ENCODE data around the gene PTPN3.
A peak's percentile ranks its signal among the peaks of the same experiment; 100 is the strongest.

Gene PTPN3

GRCh38 chr9:109474944-109475343 is 23.2 kb downstream of the PTPN3 start:
- no peak for DNase-seq

GRCh38 chr9:109474170-109474569 is 23.9 kb downstream of the PTPN3 start:
- no peak for DNase-seq

- DNase-seq: no peak
These were observed 24.8 kb downstream of the PTPN3 start for GRCh38 chr9:109473329-109473728.

- DNase-seq: no peak
These were observed 26.4 kb downstream of the PTPN3 start for GRCh38 chr9:109471475-109472393.

- peak in 5 of 6 experiments; percentile 7 to 38 (median 22) for DNase-seq
These were observed 28.3 kb downstream of the PTPN3 start for GRCh38 chr9:109469646-109470358.

- no peak for DNase-seq
These were observed 29.2 kb downstream of the PTPN3 start for GRCh38 chr9:109468927-109469326.

- no peak for DNase-seq
These were observed 30.2 kb downstream of the PTPN3 start for GRCh38 chr9:109467936-109468335.

GRCh38 chr9:109466623-109467590 is 31.2 kb downstream of the PTPN3 start:
- no peak for DNase-seq

GRCh38 chr9:109463924-109464625 is 34.0 kb downstream of the PTPN3 start:
- DNase-seq: no peak

- DNase-seq: no peak
These were observed 37.5 kb downstream of the PTPN3 start for GRCh38 chr9:109460576-109460975.

- DNase-seq: no peak
These were observed 38.7 kb downstream of the PTPN3 start for GRCh38 chr9:109459423-109459822.

GRCh38 chr9:109458453-109459211 is 39.5 kb downstream of the PTPN3 start:
- no peak for DNase-seq

- DNase-seq: no peak
These were observed 41.3 kb downstream of the PTPN3 start for GRCh38 chr9:109456811-109457210.

- no peak for DNase-seq
These were observed 42.2 kb downstream of the PTPN3 start for GRCh38 chr9:109455861-109456260.

- no peak for DNase-seq
These were observed 42.7 kb downstream of the PTPN3 start for GRCh38 chr9:109455391-109455790.

GRCh38 chr9:109454601-109455155 is 43.4 kb downstream of the PTPN3 start:
- no peak for DNase-seq

GRCh38 chr9:109454041-109454440 is 44.1 kb downstream of the PTPN3 start:
- DNase-seq: no peak

GRCh38 chr9:109453210-109453842 is 44.8 kb downstream of the PTPN3 start:
- DNase-seq: no peak

- no peak for DNase-seq
These were observed 45.3 kb downstream of the PTPN3 start for GRCh38 chr9:109452761-109453160.

- no peak for DNase-seq
These were observed 46.6 kb downstream of the PTPN3 start for GRCh38 chr9:109451311-109452025.
